ENCODE data around the gene MVB12B. TPM values are rescaled to one million over a fixed set of nuclear protein-coding genes. Genes with fewer than 3 reads are reported as not detected.

MVB12B gene
- total RNA-seq, 1 experiment from 2014 or later, result 7.2 TPM

DNA sequence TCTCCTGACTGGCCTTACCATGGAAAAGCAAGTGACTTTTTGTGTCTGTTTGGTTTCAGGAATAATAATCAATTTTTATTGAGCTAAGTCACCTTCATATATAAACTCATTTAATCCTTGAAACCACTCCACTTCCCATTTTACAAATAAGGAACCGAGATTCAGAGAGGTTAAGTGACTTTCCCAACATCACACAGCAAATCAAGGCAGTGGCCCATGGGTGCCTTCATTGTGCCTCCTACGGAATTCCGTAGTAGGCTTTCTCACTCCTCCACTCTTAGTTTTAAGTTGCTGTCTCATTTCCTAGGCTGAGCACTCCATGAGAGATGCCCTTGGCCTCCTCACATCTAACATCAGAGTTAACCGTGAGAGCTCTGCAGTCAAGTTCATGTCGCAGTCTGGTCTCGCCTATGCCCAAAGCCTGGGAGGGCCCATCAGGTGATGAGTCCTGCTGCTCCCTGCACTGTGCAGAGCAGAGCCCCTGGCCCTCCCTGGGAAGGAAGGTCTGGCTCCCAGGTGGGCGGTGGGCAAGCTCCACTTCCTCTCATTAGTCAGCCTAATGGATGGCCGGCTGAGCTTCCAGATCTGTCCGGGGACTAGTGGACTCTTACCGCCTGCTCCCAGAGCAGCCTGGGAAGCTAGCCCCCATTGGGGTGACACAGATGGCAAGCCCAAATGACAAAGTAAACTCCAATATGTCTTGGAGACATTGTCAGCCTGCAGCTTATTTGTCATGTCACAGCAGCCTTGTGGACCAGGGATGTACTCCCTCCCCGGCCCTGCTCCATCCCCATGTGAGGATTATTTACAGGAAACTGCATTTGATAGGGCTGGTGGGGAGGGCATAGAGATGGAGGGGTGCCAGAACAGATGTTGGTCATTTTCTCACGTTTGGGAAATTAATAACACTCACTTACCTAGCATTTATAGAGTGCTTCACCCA, 123.4 kb downstream of the MVB12B start:
- no peak overlapping the region for H3K4me3 ChIP-seq (ENCODE audit: insufficient read depth, low read depth, low read length)
- no peaks in the 10 kb centered on the region for H3K27me3 ChIP-seq (ENCODE audit: control insufficient read depth, insufficient read depth, low read length)
- DNase-seq, result no peak
- no peaks in the 10 kb centered on the region for H3K36me3 ChIP-seq (replicated peaks; ENCODE audit: control insufficient read depth, insufficient read depth, low read length)

- H3K36me3 ChIP-seq (replicated peaks; ENCODE audit: control insufficient read depth, insufficient read depth, low read length), result no peaks in the 10 kb centered on the region
- DNase-seq, result no peak
- H3K4me3 ChIP-seq (ENCODE audit: insufficient read depth, low read depth, low read length), result no peak overlapping the region
- H3K27me3 ChIP-seq (ENCODE audit: control insufficient read depth, insufficient read depth, low read length), result no peaks in the 10 kb centered on the region
Measured at GRCh38 chr9:126450668-126451205, 124.1 kb downstream of the MVB12B start.

DNA sequence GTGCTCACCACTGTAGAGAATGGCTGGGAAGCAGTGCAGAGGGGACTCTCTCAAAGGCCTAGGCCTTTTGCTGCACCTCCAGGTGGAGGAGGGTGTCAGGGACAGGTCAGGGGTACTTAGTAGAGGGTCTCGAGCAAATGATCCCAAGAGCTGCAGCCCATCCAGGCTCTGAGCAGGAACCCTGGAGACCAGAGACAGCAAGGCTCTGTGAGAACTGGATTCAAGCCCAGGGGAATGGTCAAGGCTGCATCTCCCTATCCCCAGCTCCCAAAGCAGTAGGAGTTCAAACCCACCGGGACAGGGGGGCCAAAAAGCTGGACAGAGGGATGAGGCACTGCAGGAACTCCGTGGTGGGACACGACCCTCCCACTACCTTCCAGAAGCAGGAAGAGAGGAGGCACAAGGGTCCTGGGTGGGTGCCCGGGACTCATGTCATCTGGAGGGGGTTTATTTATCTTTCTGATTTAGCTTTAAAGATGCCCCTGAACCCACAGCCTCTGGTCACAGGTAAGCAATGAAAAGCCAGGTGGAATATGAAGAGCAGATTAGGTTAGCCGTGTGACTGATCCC, 124.8 kb downstream of the MVB12B start:
- H3K27me3 ChIP-seq (ENCODE audit: control insufficient read depth, insufficient read depth, low read length), result no peaks in the 10 kb centered on the region
- DNase-seq, result no peak
- no peaks in the 10 kb centered on the region for H3K36me3 ChIP-seq (replicated peaks; ENCODE audit: control insufficient read depth, insufficient read depth, low read length)
- no peak overlapping the region for H3K4me3 ChIP-seq (ENCODE audit: insufficient read depth, low read depth, low read length)

DNA sequence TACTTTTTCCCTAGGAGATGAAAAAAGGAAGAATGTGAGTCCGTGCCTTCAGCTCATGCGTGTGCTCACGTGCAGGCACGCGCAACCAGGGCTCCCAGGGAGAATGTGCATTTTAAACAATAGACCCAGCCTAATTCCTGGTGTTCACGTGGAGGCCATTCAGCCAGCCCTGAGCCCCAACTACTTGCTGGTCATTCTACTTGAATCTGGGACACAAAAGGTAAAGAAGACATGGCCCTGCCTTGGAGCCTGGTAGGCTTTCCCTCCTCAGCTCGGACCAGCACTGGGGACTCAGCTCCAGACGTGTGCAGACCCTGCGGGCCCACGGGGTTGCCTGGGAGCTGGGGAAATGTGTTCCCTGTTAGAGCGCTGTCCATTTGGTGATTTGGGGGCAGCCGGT, 125.5 kb downstream of the MVB12B start:
- DNase-seq, result no peak
- no peak overlapping the region for H3K4me3 ChIP-seq (ENCODE audit: insufficient read depth, low read depth, low read length)
- H3K36me3 ChIP-seq (replicated peaks; ENCODE audit: control insufficient read depth, insufficient read depth, low read length), result no peaks in the 10 kb centered on the region
- no peaks in the 10 kb centered on the region for H3K27me3 ChIP-seq (ENCODE audit: control insufficient read depth, insufficient read depth, low read length)

DNA sequence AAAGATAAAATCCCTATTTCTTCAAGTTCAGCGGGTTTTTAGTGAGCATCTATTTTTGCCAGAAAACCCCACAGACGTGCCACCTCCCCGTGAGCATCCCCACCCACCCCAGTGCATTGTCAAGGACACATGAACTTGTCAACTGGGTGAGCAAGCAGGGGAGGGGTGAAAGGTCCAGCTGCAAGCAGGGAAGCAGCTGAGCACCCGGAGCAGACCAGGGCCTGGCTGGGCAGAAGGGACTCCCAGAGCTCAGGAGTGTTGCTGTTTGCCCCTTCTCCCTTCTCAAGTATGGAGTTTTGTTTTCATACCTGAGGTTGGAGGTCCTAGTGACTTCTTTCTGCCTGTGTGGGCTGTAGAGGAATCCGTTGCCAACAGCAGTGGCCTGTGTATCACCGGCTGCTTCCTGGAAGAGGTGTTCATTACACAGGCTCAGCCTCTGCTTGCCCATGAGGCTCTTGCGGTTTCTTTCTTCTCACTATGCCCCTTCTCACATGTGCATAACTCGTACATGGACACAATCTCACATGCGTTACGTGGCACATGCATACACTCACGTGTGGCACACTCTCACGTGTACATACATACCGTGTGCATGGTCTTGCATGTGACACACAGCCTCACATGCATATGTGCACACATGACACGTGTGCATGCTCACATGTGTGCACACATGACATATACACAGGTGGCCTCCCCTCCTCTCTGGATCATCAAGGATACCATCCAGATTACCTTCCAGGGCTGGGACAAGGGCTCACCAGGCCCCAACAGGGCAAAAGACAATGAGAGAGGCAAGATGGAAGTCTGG, 126.7 kb downstream of the MVB12B start:
- no peaks in the 10 kb centered on the region for H3K27me3 ChIP-seq (ENCODE audit: control insufficient read depth, insufficient read depth, low read length)

GRCh38 chr9:126454215-126454614, 127.6 kb downstream of the MVB12B start:
- peak; percentile 63 for DNase-seq
- no peaks in the 10 kb centered on the region for H3K36me3 ChIP-seq (replicated peaks; ENCODE audit: control insufficient read depth, insufficient read depth, low read length)
- no peak overlapping the region for H3K4me3 ChIP-seq (ENCODE audit: insufficient read depth, low read depth, low read length)
- H3K27me3 ChIP-seq (ENCODE audit: control insufficient read depth, insufficient read depth, low read length), result no peaks in the 10 kb centered on the region

More for the DNA sequence above, 126.7 kb downstream of the MVB12B start:
- Histone ChIP-seq H3K4me3 (ENCODE audit: insufficient read depth, low read depth, low read length) (no peak overlapping the region), H3K36me3 (replicated peaks; ENCODE audit: control insufficient read depth, insufficient read depth, low read length) (no peaks in the 10 kb centered on the region)
- DNase-seq, result no peak

GRCh38 chr9:126454795-126455194, 128.2 kb downstream of the MVB12B start:
- no peak for DNase-seq
- Histone ChIP-seq H3K4me3 (ENCODE audit: insufficient read depth, low read depth, low read length) (no peak overlapping the region), H3K36me3 (replicated peaks; ENCODE audit: control insufficient read depth, insufficient read depth, low read length) (no peaks in the 10 kb centered on the region), H3K27me3 (ENCODE audit: control insufficient read depth, insufficient read depth, low read length) (no peaks in the 10 kb centered on the region)

GRCh38 chr9:126456441-126457174, 130.0 kb downstream of the MVB12B start:
- H3K36me3 ChIP-seq (replicated peaks; ENCODE audit: control insufficient read depth, insufficient read depth, low read length), result no peaks in the 10 kb centered on the region
- no peak overlapping the region for H3K4me3 ChIP-seq (ENCODE audit: insufficient read depth, low read depth, low read length)
- DNase-seq, result no peak
- no peaks in the 10 kb centered on the region for H3K27me3 ChIP-seq (ENCODE audit: control insufficient read depth, insufficient read depth, low read length)

GRCh38 chr9:126457175-126457547, 130.5 kb downstream of the MVB12B start:
- Histone ChIP-seq H3K36me3 (replicated peaks; ENCODE audit: control insufficient read depth, insufficient read depth, low read length) (no peaks in the 10 kb centered on the region), H3K27me3 (ENCODE audit: control insufficient read depth, insufficient read depth, low read length) (no peaks in the 10 kb centered on the region), H3K4me3 (ENCODE audit: insufficient read depth, low read depth, low read length) (no peak overlapping the region)
- no peak for DNase-seq

- no peaks in the 10 kb centered on the region for H3K27me3 ChIP-seq (ENCODE audit: control insufficient read depth, insufficient read depth, low read length)
- H3K4me3 ChIP-seq (ENCODE audit: insufficient read depth, low read depth, low read length), result no peak overlapping the region
- H3K36me3 ChIP-seq (replicated peaks; ENCODE audit: control insufficient read depth, insufficient read depth, low read length), result no peaks in the 10 kb centered on the region
- no peak for DNase-seq
Measured at GRCh38 chr9:126457890-126458289, 131.3 kb downstream of the MVB12B start.

DNA sequence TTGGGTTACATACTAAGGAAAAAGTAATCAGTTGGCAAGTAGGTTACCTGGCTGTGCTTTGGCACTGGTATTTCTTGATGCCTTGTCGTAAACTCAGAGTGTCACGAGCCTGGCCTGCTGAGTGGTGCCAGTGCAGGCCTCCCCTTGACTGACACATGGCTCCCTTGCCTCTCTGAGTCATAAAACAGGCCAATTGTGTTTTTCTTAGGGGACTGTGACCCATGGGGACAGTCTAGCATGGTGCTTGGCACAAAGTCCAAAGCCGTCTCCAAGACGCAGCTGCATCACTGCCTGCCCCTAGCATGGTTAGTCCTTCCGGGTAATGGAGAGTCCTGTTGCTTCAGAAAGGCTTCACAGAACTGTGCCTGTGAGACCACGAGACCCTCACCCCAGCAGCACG, 132.5 kb downstream of the MVB12B start:
- no peak for DNase-seq
- H3K27me3 ChIP-seq (ENCODE audit: control insufficient read depth, insufficient read depth, low read length), result no peaks in the 10 kb centered on the region
- H3K4me3 ChIP-seq (ENCODE audit: insufficient read depth, low read depth, low read length), result no peak overlapping the region
- H3K36me3 ChIP-seq (replicated peaks; ENCODE audit: control insufficient read depth, insufficient read depth, low read length), result no peaks in the 10 kb centered on the region

DNA sequence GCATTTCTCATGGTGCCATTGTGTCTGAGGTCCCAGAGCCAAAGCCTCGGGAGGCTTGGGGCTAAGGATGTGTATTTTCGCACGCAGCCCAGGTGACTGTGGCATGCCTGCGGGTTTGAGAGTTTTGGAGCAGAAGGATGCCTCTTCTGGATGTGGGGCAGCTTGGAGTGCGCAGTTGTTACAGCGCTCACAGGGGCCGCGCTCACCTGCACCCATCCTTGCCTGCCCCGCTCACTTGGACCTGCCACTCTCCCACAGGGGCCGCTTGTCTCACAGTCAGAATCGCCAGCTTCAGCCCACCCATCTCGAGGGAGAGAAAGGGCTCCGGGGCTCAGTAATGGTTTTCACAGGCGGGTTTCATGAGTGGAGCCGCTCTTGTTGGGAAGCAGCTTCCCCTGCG, 132.9 kb downstream of the MVB12B start:
- DNase-seq, result no peak

GRCh38 chr9:126459965-126460843, 133.6 kb downstream of the MVB12B start:
- H3K36me3 ChIP-seq (replicated peaks; ENCODE audit: control insufficient read depth, insufficient read depth, low read length), result no peaks in the 10 kb centered on the region
- H3K4me3 ChIP-seq (ENCODE audit: insufficient read depth, low read depth, low read length), result no peak overlapping the region
- DNase-seq, result no peak
- no peaks in the 10 kb centered on the region for H3K27me3 ChIP-seq (ENCODE audit: control insufficient read depth, insufficient read depth, low read length)

More for the DNA sequence above, 132.9 kb downstream of the MVB12B start:
- Histone ChIP-seq H3K4me3 (ENCODE audit: insufficient read depth, low read depth, low read length) (no peak overlapping the region), H3K27me3 (ENCODE audit: control insufficient read depth, insufficient read depth, low read length) (no peaks in the 10 kb centered on the region), H3K36me3 (replicated peaks; ENCODE audit: control insufficient read depth, insufficient read depth, low read length) (no peaks in the 10 kb centered on the region)
